NCI-H2227 (cell line): ENCODE results near the gene SCARB1.
A peak's percentile ranks its signal among the peaks of the same experiment; 100 is the strongest.

Source experiments
- DNase-seq: peaks from one replicate; lab custom pipeline; 2025; ENCODE audit not compliant: unreplicated experiment; lab: John Stamatoyannopoulos, UW

Gene SCARB1

DNA sequence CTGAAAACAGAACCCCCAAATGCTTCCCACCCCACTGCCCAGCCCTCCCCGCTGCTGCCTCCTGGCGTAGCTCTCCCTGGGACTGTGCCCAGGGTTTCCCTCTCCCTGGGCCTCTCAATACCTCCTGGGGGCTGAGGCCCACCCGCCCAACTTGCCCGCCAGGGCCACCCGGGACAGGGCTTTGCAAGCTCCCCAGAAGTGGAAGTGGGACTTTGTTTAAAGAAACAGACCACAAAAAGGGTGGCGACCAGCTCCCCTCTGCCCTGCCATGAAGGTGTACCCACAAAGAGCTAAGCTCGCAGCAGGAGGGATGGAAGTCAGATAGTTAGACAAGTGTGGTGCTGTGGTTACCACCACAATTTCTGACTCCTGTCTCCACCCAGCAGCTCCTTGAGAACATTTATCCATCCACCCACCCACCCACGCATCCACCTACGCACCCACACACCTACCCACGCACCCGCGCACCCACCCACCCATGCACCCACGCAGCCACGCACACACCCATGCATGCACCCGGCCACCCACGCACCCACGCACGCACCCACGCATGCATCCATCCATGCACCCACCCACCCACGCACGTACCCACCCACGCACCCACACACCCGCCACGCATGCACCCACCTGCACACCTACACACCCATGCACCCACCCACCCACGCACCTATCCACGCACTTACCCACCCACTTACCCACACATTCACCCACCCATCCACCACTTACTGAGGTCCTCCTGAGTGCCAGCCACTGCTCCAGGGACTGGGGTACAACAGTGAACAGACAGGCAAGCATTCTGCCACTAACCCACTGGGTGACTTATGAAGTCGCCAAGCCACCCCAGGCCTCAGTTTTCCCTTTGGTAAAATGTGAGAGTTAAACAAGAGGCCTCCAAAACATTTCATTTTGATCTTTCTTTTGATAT, 127.3 kb downstream of the SCARB1 start:
- DNase-seq, result no peak

GRCh38 chr12:124734224-124734788, 129.4 kb downstream of the SCARB1 start:
- DNase-seq, result no peak

GRCh38 chr12:124733086-124733485, 130.6 kb downstream of the SCARB1 start:
- no peak for DNase-seq

DNA sequence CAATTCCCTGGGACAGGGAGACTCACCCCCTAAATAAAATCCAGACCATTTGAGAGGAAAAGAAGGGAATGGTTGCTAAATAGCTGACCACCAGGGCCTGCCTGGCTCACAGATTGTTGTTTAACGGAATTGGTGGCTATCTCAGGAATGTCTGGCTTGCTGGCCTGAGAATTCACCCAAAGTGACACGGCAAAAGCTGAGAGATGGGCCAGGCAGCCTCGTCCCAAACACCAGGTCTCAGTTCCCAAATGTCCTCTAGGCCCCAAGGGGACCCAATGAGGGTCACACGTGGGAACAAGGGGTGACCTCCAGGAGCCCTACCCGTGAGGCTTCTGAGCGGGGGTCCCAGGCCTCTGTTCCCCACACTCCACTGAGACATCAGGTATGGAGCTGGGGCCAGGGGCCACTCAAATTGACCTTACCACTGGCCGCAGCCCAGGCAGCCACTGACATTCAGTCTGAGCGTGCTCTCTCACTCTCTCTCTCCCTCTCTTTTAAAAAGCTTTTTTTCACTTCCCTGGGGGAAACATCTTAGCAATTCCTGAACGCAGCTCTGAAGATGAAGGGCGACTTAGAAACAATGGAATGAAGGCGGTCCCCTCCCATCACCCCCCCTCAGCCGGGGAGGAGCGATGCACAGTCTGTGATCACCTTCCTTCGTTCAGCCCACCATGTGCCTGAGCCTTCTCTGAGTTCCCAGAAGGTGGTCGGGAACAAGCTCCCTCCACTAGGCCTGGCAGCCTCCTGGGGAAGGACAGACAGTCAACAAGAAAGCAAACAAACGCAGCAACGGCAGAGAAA, 131.2 kb downstream of the SCARB1 start:
- no peak for DNase-seq

GRCh38 chr12:124731869-124732268, 131.8 kb downstream of the SCARB1 start:
- DNase-seq, result no peak

DNA sequence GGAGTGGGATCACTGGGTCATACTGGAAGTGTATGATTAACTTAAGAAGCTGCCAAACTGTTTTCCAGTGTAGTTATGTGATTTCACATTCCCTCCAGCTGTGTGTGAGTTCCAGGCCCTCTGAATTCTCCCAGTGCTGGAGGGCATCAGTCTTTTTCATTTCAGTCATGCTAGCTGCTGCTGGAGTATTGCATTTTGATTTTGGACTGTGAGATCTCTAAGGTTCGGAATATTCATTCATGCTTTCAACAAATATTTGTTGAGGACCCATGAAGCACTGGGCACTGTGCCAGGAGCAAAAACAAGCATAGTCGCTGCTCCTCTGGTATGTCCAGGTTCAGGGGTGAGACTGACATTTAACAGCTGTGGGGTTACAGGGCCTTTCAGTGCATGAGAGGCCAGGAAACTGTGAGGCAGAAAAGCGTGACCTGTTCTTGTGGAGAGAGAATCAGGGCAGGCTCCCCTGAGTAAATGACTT, 133.2 kb downstream of the SCARB1 start:
- DNase-seq, result peak; percentile 33

DNA sequence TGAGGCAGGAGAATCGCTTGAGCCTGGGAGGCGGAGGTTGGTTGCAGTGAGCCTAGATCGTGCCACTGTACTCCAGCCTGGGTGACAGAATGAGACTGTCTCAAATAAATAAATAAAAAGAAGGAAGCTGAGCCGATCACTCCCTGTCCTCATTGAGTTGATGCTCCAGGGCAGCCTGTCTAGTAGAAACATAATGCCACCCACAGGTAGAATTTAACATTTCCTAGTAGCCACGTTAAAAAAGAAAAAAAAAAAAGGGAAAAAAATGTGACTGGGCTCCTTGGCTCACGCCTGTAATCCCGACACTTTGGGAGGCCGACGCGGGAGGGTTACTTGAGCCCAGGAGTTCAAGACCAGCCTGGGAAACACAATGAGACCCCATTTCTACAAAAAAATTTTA, 135.7 kb downstream of the SCARB1 start:
- DNase-seq, result no peak

DNA sequence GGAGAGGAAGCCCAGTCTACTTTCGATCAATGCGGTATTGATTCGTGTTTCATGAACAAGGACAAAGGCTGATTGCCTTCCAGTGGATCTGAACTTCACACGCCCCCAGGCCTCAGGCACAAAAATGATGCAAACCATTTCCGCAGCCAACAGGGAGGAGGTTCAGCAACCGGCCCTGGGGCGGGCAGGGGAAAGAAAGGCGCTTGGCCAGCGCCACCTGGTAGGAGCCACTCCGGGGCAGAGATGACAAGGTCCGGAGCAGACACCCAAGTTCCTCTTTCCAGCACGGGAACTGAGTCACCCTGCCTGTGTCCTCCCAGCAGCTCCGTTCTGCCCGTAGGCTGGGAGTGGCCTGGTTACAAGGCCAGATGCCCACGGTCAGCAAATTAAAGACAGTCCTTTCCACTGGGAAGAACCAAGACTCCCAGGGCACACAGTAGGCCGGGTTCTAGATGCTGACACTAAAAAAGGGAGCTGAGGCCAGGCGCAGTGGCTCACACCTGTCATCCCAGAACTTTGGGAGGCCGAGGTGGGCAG, 136.3 kb downstream of the SCARB1 start:
- DNase-seq, result no peak
